GM18526 (cell line): Measurements from ENCODE around the gene PFKL.

Source experiments
- POLR2A ChIP-seq: IDR thresholded peaks from 3 replicates; pipeline ENCODE4 v1.6.1; 2011; ENCODE audit not compliant: insufficient read length; ENCODE audit errors: extremely low read depth

PFKL gene

GRCh38 chr21:44267655-44268142 lies 32.2 kb upstream of the PFKL start:
- TF ChIP-seq POLR2A = no peak

- no peak for TF ChIP-seq POLR2A
Measured at GRCh38 chr21:44269090-44269489, 30.8 kb upstream of the PFKL start.

GRCh38 chr21:44271558-44272283 lies 28.1 kb upstream of the PFKL start:
- no peak for TF ChIP-seq POLR2A

- no peak for TF ChIP-seq POLR2A
Measured at GRCh38 chr21:44272284-44272858, 27.5 kb upstream of the PFKL start.

GRCh38 chr21:44273046-44273445 lies 26.8 kb upstream of the PFKL start:
- no peak for TF ChIP-seq POLR2A

GRCh38 chr21:44275041-44275440 lies 24.8 kb upstream of the PFKL start:
- TF ChIP-seq POLR2A = no peak

- no peak for TF ChIP-seq POLR2A
Measured at GRCh38 chr21:44279354-44280260, 20.2 kb upstream of the PFKL start.

GRCh38 chr21:44281801-44282200 lies 18.1 kb upstream of the PFKL start:
- no peak for TF ChIP-seq POLR2A

GRCh38 chr21:44282370-44282769 lies 17.5 kb upstream of the PFKL start:
- no peak for TF ChIP-seq POLR2A

- TF ChIP-seq POLR2A = no peak
Measured at GRCh38 chr21:44283948-44284347, 15.9 kb upstream of the PFKL start.

- no peak for TF ChIP-seq POLR2A
Measured at GRCh38 chr21:44285138-44285992, 14.5 kb upstream of the PFKL start, which contains the start of gene AIRE. Gene AIRE, plus strand, starts transcription at chr21:44285876. Its CDS starts 131 bp downstream, at chr21:44286007.

- TF ChIP-seq POLR2A = no peak
Measured at GRCh38 chr21:44286086-44286715, 13.7 kb upstream of the PFKL start.

- TF ChIP-seq POLR2A = no peak
Measured at GRCh38 chr21:44286716-44287632, 12.9 kb upstream of the PFKL start.
